Liver (tissue), 3 donors: ENCODE results near the gene GIPC2.

Experiments used
- RAD21 ChIP-seq, 2 donors: IDR thresholded peaks; 2 replicates each; pipeline ENCODE4 v1.6.1; 2016; ENCODE audit warnings: antibody characterized with exemption in 2 of 2, mild to moderate bottlenecking in 2 of 2
- TF ChIP-seq, protein P1 (sequence below): fragments of 150-350 bp; IDR thresholded peaks from 2 replicates; pipeline ENCODE4 v1.5.1; 2017; ENCODE audit warnings: improper control_type of control experiment, low read depth, low read length; ENCODE audit not compliant: missing input control
- donor health status: healthy.
- donor health status: healthy.

DNA sequence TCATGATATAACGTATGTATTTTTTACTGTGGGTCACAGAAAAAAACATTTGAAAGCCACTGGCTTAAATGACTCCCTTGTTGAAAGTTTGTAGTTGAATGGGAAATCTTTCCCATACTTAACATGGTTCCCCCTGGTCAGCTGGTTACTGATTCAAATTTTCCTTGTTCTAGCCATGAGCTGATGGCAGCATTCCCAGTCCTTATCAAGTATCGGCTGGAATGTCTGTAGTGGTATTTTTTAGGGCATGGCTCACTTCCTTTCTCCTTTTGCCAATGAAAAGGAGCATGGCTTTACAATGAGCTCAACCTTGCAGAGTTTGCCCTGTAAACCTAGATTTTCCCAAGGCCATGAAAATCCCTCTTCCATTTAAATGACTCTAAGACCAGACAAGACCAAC, 55.7 kb downstream of the GIPC2 start:
- TF ChIP-seq RAD21 (IDR thresholded peaks at IDR 0.05), result peak; percentile 22 to 30
- TF ChIP-seq, protein P1, sequence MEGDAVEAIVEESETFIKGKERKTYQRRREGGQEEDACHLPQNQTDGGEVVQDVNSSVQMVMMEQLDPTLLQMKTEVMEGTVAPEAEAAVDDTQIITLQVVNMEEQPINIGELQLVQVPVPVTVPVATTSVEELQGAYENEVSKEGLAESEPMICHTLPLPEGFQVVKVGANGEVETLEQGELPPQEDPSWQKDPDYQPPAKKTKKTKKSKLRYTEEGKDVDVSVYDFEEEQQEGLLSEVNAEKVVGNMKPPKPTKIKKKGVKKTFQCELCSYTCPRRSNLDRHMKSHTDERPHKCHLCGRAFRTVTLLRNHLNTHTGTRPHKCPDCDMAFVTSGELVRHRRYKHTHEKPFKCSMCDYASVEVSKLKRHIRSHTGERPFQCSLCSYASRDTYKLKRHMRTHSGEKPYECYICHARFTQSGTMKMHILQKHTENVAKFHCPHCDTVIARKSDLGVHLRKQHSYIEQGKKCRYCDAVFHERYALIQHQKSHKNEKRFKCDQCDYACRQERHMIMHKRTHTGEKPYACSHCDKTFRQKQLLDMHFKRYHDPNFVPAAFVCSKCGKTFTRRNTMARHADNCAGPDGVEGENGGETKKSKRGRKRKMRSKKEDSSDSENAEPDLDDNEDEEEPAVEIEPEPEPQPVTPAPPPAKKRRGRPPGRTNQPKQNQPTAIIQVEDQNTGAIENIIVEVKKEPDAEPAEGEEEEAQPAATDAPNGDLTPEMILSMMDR, result no peak
